Astrocyte (in vitro differentiated cells and primary cell): ENCODE measurements around the gene CAMKMT. TPM values are rescaled to one million over a fixed set of nuclear protein-coding genes. Genes with fewer than 3 reads are reported as not detected.

Experiments used
- DNase-seq: peaks from one replicate; pipeline ENCODE4 v3.0.0-alpha.2; 2010; ENCODE audit warnings: low read depth
- FAIRE-seq: peaks from 2 replicates; lab custom pipeline; 2011; peaks lifted over from hg19 to GRCh38; lab: Jason Lieb, UNC
- H2AFZ ChIP-seq: 2 replicates; pipeline ENCODE4 v1.6.0; 2012; ENCODE audit warnings: low read depth, low read length, inconsistent platforms
- H3K27ac ChIP-seq: 2 replicates; pipeline ENCODE4 v1.5.1; 2011; ENCODE audit warnings: low read depth, low read length, inconsistent platforms
- H3K27me3 ChIP-seq: 2 replicates; pipeline ENCODE4 v1.6.0; 2011; ENCODE audit warnings: low read length, inconsistent platforms; ENCODE audit not compliant: insufficient read depth
- H3K36me3 ChIP-seq: 2 replicates; pipeline ENCODE4 v1.5.1; 2011; ENCODE audit warnings: low read length, inconsistent platforms; ENCODE audit not compliant: insufficient read depth
- H3K4me1 ChIP-seq: 2 replicates; pipeline ENCODE4 v1.5.1; 2011; ENCODE audit warnings: low read length, inconsistent platforms; ENCODE audit not compliant: insufficient read depth
- H3K4me2 ChIP-seq: 2 replicates; pipeline ENCODE4 v1.6.0; 2012; ENCODE audit warnings: low read length, inconsistent platforms
- H3K4me3 ChIP-seq: 2 replicates; pipeline ENCODE4 v1.5.1; 2011; ENCODE audit warnings: low read depth, mild to moderate bottlenecking, low read length, inconsistent platforms; ENCODE audit not compliant: insufficient read depth
- H3K79me2 ChIP-seq: 2 replicates; pipeline ENCODE4 v1.6.0; 2012; ENCODE audit warnings: mild to moderate bottlenecking, low read length, inconsistent platforms; ENCODE audit not compliant: insufficient read depth
- H3K9ac ChIP-seq: 2 replicates; pipeline ENCODE4 v1.6.0; 2012; ENCODE audit warnings: mild to moderate bottlenecking, low read length, inconsistent platforms
- H3K9me3 ChIP-seq: 2 replicates; pipeline ENCODE4 v1.5.1; 2012; ENCODE audit warnings: low read depth, mild to moderate bottlenecking, low read length, inconsistent platforms; ENCODE audit not compliant: insufficient read depth
- H4K20me1 ChIP-seq: 2 replicates; pipeline ENCODE4 v1.6.0; 2012; ENCODE audit warnings: low read length, inconsistent platforms; ENCODE audit not compliant: insufficient read depth
- H3K27ac Mint-ChIP-seq: one replicate; pipeline ENCODE4 v1.8.0; 2021; ENCODE audit warnings: mild to moderate bottlenecking, mixed read lengths; ENCODE audit not compliant: unreplicated experiment
- H3K27me3 Mint-ChIP-seq: one replicate; pipeline ENCODE4 v1.8.0; 2021; ENCODE audit warnings: low read depth, mixed read lengths; ENCODE audit not compliant: unreplicated experiment
- H3K36me3 Mint-ChIP-seq: one replicate; pipeline ENCODE4 v1.8.0; 2021; ENCODE audit warnings: low read depth, mixed read lengths; ENCODE audit not compliant: unreplicated experiment
- H3K4me1 Mint-ChIP-seq: one replicate; pipeline ENCODE4 v1.8.0; 2021; ENCODE audit warnings: low read depth, mixed read lengths; ENCODE audit not compliant: unreplicated experiment
- H3K4me3 Mint-ChIP-seq: one replicate; pipeline ENCODE4 v1.8.0; 2021; ENCODE audit warnings: mild to moderate bottlenecking, moderate library complexity, mixed read lengths; ENCODE audit not compliant: unreplicated experiment
- H3K9me3 Mint-ChIP-seq: one replicate; pipeline ENCODE4 v1.8.0; 2021; ENCODE audit warnings: mild to moderate bottlenecking, mixed read lengths; ENCODE audit not compliant: unreplicated experiment
- EZH2 ChIP-seq: IDR thresholded peaks from 2 replicates; pipeline ENCODE4 v1.6.1; 2012; ENCODE audit warnings: mild to moderate bottlenecking, low read length, inconsistent platforms; ENCODE audit not compliant: insufficient read depth
- total RNA-seq: library from RNA; stranded (reverse); gene quantifications from 2 replicates; pipeline ENCODE4 v1.2.1, GENCODE V29; 2021
- TF ChIP-seq, protein P1 (sequence below): IDR thresholded peaks from 2 replicates; pipeline ENCODE4 v1.5.1; 2011; ENCODE audit warnings: low read depth, mild to moderate bottlenecking, inconsistent platforms, low read length, moderate library complexity; ENCODE audit not compliant: insufficient read depth

Gene CAMKMT
- total RNA-seq, 1 donor from 2014 or later: 9.3 TPM

DNA sequence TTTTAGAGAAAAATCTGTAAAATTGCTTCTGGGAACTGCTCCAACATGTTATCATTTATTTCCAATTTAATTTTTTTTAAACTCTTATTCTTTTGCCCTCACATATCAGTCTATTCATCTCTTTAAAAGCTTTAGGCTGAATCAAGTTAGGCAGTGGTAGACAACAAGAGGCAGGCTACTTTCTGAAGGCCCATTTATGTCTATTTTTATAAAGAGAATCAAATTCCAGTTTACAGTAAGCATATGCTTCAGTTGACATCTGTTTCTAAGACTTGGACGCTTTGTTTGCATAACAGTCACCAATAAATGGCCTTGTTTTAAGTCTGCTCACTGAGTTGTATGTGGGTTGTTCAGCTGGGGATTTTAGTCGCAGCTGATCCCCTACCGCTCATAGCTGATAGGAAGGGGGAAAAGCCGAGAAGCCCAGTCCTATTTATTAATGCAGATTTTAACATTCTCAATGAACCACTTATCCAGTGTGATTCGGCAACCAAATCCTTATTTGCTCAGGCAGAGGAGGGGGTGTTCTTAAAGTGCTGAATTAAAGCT is 319.3 kb downstream of the CAMKMT start:
- FAIRE-seq (no peak), DNase-seq (no peak)
- H3K27me3 Mint-ChIP-seq: no peaks in the 10 kb centered on the region
- H3K27ac ChIP-seq: no peak overlapping the region
- no peaks in the 10 kb centered on the region for H3K9me3 Mint-ChIP-seq
- H3K36me3 ChIP-seq: no peaks in the 10 kb centered on the region
- H3K36me3 Mint-ChIP-seq: no peaks in the 10 kb centered on the region
- H3K27ac Mint-ChIP-seq: no peak overlapping the region
- H3K9ac ChIP-seq: no peak overlapping the region
- H3K9me3 ChIP-seq: no peaks in the 10 kb centered on the region
- H3K4me2 ChIP-seq: no peak overlapping the region
- TF ChIP-seq, protein P1, sequence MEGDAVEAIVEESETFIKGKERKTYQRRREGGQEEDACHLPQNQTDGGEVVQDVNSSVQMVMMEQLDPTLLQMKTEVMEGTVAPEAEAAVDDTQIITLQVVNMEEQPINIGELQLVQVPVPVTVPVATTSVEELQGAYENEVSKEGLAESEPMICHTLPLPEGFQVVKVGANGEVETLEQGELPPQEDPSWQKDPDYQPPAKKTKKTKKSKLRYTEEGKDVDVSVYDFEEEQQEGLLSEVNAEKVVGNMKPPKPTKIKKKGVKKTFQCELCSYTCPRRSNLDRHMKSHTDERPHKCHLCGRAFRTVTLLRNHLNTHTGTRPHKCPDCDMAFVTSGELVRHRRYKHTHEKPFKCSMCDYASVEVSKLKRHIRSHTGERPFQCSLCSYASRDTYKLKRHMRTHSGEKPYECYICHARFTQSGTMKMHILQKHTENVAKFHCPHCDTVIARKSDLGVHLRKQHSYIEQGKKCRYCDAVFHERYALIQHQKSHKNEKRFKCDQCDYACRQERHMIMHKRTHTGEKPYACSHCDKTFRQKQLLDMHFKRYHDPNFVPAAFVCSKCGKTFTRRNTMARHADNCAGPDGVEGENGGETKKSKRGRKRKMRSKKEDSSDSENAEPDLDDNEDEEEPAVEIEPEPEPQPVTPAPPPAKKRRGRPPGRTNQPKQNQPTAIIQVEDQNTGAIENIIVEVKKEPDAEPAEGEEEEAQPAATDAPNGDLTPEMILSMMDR: no peak
- no peak for TF ChIP-seq EZH2
- no peaks in the 10 kb centered on the region for H3K4me1 Mint-ChIP-seq
- H4K20me1 ChIP-seq: no peaks in the 10 kb centered on the region
- no peak overlapping the region for H2AFZ ChIP-seq
- H3K27me3 ChIP-seq: peaks cover 5% of the 10 kb centered on the region
- no peak overlapping the region for H3K4me3 Mint-ChIP-seq
- no peak overlapping the region for H3K4me3 ChIP-seq
- H3K79me2 ChIP-seq: no peaks in the 10 kb centered on the region
- no peaks in the 10 kb centered on the region for H3K4me1 ChIP-seq

DNA sequence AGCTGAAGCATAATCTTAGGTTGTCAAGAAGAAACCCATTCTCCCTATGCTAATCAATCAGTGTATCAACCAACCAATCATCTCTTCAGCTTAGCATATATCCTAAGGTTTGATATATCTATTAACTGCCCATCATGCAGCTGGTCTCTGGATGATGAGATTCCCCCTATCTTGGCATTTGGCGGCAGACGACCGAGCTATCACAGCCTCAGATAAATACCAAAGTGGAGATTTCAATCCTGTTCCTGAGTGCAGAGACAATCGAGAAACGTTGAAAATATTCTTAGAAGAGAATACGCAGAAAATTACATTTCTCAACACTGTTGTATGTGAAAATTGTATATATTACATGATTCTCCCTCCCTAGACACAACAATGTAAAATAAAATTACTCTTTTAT is 320.7 kb downstream of the CAMKMT start:
- Histone ChIP-seq H3K4me1 (no peaks in the 10 kb centered on the region), H3K79me2 (no peaks in the 10 kb centered on the region), H3K9me3 (no peaks in the 10 kb centered on the region), H3K36me3 (no peaks in the 10 kb centered on the region), H4K20me1 (no peaks in the 10 kb centered on the region), H3K4me2 (no peak overlapping the region), H2AFZ (no peak overlapping the region), H3K9ac (no peak overlapping the region), H3K4me3 (no peak overlapping the region), H3K27me3 (peaks cover 5% of the 10 kb centered on the region), H3K27ac (no peak overlapping the region)
- Mint-ChIP-seq H3K4me1 (peaks cover 6% of the 10 kb centered on the region), H3K27me3 (no peaks in the 10 kb centered on the region), H3K4me3 (no peak overlapping the region), H3K36me3 (no peaks in the 10 kb centered on the region), H3K9me3 (no peaks in the 10 kb centered on the region), H3K27ac (no peak overlapping the region)
- no peak for DNase-seq
- no peak for TF ChIP-seq EZH2
- TF ChIP-seq, protein P1: no peak
- no peak for FAIRE-seq

- FAIRE-seq (no peak), DNase-seq (no peak)
- Histone ChIP-seq H4K20me1 (no peaks in the 10 kb centered on the region), H3K79me2 (no peaks in the 10 kb centered on the region), H3K4me3 (no peak overlapping the region), H3K27ac (no peak overlapping the region), H3K36me3 (no peaks in the 10 kb centered on the region), H3K9me3 (no peaks in the 10 kb centered on the region), H2AFZ (no peak overlapping the region), H3K9ac (no peak overlapping the region), H3K4me1 (no peaks in the 10 kb centered on the region), H3K27me3 (peaks cover 5% of the 10 kb centered on the region), H3K4me2 (no peak overlapping the region)
- no peaks in the 10 kb centered on the region for H3K36me3 Mint-ChIP-seq
- H3K4me3 Mint-ChIP-seq: no peak overlapping the region
- no peak for TF ChIP-seq EZH2
- TF ChIP-seq, protein P1: no peak
- peaks cover 6% of the 10 kb centered on the region for H3K4me1 Mint-ChIP-seq
- H3K9me3 Mint-ChIP-seq: no peaks in the 10 kb centered on the region
- no peaks in the 10 kb centered on the region for H3K27me3 Mint-ChIP-seq
- H3K27ac Mint-ChIP-seq: no peak overlapping the region
Observed at GRCh38 chr2:44684559-44684958, 322.8 kb downstream of the CAMKMT start.
